Measurements from ENCODE around the gene COP1.
"Not testable (repeated sequence)": the region's sequence is repeated elsewhere in the genome, so short reads cannot be mapped to it uniquely, and the experiment has no call there.

Gene COP1

GRCh38 chr1:176119549-176119948 lies 87.5 kb downstream of the COP1 start:
- DNase-seq, result no peak

DNA sequence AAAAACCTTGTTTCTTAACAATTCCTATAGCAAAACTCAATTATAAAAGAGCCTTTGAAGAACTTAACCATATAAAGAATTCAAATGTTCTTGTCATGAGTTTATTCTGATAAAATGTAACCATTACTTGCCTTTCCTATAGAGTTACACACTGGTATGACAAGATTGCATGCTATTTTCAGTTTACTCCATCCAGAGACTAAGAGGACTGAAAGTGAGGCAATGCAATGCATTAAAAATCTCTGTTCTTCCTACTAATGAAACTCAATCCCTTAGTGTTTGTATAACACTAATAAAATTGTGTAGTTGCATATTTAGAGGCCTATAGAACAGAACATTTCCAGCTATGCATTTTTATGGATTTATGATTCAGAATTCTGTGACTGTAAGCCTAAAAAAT lies 88.1 kb downstream of the COP1 start:
- DNase-seq, result no peak

- DNase-seq, result no peak
Measured at GRCh38 chr1:176111835-176112234, 95.3 kb downstream of the COP1 start.

DNA sequence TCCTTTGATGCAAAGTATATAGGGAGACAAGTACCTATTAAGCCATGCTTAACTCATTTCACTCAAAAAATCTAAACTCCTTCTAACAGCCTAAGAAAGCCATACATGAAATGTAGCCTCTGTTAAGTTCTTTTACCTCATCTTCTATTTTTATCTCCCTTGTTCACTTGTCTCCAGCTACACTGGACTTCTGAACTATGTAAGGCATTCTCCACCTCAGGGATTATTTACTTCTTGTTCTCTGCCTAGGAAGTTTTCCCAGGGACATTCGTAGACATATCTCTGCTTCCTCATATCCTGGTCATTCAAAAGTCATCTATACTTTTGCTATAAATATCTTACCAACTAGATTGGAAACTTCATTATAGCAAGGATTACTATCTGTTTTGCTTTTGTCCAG lies 96.9 kb downstream of the COP1 start:
- DNase-seq, result no peak

GRCh38 chr1:176102768-176103350 lies 104.2 kb downstream of the COP1 start:
- peak; percentile 19 for DNase-seq

DNA sequence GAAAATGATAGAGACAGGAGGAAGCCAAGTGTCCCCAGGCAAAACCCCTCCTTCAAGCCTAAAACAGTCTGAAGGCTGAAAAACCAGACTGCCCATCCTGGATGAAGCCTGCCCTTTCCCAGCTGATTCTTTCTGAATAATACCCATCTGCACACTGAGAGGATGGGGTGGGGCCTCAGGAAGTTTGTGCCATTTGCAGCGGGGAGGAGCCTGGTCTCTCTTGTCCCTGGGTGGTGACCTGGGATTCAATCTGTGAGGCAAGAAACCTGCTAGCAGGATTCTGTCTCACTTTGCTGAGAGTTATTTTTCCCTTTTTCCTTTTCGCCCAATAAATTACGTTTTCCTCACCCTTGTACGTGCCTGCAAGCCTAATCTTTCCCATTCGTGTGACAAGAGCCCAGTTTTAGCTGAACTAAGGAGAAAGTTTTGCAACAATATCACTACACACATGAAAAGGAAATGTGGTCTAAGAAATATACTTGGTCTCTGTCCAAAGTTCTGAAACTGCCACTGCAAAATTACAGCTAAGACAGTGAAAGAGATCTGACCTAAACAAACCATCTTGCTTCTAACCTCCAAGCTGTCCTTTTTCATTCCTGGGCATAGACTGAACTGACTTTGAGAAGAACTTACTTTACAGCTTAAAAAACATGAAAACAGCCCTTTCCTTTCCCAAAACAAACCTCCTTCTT lies 105.0 kb downstream of the COP1 start:
- DNase-seq, result no peak

DNA sequence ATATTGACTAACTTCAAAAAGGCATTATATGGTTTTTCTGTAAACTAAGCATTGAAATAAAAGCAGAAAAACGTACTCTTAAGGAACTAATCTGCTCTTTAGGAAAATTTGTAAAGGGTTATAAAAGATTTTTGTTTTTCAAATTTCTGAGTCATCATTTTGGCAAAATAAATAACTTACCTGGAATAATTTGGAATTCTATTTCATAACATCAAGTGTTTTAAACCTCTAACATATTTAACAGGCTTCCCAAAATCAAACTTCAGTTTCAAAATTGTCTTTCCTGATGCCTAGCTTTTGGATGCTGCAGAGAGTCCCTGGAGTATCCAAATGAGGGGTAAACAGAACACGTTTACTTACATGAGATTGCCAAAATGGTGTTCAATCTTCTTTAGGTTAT lies 108.5 kb downstream of the COP1 start:
- no peak for DNase-seq

DNA sequence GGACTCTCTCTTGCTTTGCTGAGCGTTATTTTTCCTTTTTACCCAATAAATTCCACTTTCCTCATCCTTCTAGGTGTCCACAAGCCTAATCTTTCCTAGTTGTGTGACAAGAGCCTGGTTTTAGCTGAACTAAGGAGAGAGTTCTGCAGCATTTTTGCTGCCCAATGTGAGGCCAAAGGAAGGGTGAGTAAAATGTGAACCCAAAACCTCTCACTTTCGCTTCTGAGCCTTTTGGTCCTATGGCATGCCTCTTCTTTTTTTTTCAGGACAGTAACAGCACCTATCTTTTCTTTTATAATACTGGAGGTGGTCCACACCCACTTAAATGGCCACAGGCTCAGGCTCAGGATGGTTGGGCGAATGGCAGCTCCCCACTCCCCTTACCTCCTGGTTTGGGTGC lies 111.1 kb downstream of the COP1 start:
- no peak for DNase-seq

DNA sequence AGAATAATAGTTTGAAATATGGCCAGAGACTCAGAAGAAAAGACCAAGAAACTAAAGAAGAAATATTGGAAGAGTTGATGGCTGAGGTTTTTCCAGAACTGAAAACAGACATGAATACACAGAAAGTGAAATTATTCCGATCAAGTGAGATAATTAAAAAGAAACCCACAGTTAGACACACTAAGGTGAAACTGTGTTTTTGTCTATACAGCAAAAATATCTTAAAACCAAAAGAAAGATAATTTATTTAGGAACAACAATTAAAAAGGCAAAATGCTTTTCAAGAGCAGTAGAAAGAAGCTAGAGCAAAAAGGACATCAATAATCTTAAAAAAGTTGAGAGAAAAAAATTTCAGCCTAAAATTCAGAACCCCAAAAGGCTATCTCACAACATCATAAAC lies 116.3 kb downstream of the COP1 start:
- no peak for DNase-seq

DNA sequence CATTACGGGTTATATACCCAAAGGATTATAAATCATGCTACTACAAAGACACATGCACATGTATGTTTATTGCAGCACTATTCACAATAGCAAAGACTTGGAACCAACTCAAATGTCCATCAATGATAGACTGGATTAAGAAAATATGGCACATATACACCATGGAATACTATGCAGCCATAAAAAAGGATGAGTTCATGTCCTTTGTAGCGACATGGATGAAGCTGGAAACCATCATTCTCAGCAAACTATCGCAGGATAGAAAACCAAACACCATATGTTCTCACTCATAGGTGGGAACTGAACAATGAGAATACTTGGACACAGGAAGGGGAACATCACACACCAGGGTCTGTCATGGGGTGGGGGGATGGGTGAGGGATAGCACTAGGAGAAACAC lies 119.3 kb downstream of the COP1 start:
- DNase-seq, result not testable (repeated sequence)

DNA sequence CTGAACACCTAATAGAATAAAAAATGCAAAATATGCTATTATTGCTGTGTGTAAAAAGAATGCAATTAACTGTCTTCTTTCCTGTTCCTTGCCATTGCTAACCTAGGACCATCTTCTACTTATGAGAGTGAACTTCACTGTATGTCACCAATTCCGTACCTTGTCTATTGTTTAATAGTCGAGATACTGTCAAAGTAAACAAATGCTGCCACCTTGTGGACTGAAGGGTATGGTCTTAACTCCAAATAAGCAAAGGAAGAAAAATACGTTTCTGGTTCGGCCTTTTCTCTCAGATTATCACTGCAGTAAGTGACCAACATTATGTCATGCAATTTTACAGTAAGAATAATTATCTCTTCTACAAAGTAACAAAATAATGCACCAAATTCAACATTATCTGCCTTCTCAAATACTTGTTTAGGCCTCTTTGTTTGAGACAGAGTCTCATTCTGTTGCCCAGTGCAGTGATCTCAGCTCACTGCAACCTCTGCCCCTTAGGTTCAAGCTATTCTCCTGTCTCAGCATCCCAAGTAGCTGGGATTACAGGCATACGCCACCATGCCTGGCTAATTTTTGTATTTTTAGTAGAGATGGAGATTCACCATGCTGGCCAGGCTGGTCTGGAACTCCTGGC lies 133.4 kb downstream of the COP1 start:
- no peak for DNase-seq

- DNase-seq, result no peak
Measured at GRCh38 chr1:176068901-176069300, 138.2 kb downstream of the COP1 start.

- DNase-seq, result no peak
Measured at GRCh38 chr1:176068256-176068655, 138.8 kb downstream of the COP1 start.

- no peak for DNase-seq
Measured at GRCh38 chr1:176066709-176067108, 140.4 kb downstream of the COP1 start.

DNA sequence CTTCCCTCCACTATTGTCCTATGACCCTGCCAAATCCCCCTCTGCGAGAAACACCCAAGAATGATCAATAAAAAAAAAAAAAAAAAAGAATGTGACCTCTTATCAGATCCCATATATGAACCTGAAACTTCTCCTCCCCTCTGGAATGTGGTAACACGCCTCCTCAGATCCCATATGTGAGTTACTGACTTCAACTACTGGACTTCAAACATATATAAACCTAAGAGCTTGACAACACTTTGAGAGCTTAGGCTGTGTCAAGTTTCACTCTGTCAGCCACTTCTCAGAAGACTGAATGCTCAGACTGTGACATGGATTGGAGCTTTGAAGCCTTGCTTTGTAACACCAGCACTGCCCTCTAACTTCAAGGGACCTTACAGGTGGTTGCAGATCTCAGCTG lies 148.4 kb downstream of the COP1 start:
- no peak for DNase-seq

DNA sequence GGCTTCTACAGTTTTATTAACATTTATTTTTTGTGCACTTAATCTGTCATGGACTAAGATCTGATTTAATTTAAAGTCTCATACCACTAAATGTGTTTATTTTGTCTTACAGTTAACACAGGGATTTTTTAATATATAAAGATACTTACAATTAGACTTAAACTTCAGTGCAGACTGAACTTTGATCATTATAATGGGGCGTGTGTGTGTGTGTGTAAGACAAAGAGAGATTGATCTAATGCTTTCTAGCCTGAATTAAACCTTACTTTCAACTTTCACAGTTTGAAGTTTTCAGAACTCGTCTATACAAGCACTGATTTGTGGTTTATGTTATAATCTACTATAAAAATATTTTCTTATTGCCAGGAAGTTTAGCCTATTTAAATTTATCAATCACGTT lies 150.8 kb downstream of the COP1 start:
- DNase-seq, result no peak

GRCh38 chr1:176055398-176055797 lies 151.7 kb downstream of the COP1 start:
- no peak for DNase-seq

DNA sequence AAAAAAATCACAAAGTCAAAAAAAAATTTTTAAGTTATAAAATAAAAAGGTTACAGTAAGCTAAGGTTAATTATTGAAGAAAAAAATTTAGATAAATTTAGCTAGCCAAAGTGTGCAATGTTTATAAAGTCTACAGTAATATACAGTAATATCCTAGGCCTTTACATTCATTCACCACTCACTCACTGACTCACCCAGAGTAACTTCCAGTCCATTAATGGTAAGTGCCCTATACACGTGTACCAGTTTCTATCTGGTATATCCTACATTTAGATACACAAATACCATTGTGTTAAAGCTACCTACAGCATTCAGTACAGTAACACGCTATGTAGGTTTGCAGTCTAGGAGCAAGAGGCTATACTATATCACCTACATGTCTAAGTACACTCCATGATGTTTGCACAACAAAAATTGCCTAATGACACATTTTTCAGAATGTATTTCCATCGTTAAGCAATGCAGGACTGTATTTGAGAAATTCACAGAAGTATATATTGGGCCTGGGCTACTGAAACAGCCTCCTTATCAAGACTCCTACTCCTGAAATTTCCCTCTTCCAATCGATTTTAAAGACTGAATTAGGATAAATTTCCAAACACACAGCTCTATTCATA lies 155.1 kb downstream of the COP1 start:
- no peak for DNase-seq

DNA sequence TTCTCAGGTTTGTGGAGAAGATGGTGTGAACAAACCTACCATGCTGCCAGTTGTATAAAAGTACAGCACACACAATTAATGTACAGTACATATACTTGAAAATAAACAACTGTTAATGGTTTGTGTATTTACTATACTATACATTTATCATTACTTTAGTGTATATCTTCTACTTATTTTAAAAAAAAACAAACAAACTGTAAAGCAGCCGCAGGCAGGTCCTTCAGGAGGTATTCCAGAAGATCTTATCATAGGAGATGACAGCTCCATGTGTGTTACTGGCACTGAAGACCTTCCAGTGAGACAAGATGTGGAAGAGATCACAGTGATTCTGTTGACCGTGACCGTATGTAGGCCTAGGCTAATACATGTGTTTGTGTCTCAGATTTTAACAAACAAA lies 155.7 kb downstream of the COP1 start:
- no peak for DNase-seq

DNA sequence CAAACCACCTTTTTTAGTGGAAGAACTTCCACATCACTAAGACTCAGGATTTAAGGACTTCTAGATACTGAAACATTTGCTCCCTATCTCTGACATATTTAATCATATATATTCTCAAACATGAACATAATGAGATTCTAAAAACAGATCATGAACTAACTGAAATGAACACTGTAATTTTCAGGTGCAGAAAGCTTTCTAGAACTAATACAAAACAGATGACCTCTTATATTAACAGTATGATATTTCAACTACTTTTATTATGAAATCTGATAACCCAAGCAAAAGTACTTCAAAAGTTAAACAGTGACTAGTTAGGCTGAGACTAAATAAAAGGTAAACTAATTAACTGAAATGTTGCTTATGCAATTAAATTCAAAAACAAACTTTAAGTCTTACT lies 157.5 kb downstream of the COP1 start:
- no peak for DNase-seq

DNA sequence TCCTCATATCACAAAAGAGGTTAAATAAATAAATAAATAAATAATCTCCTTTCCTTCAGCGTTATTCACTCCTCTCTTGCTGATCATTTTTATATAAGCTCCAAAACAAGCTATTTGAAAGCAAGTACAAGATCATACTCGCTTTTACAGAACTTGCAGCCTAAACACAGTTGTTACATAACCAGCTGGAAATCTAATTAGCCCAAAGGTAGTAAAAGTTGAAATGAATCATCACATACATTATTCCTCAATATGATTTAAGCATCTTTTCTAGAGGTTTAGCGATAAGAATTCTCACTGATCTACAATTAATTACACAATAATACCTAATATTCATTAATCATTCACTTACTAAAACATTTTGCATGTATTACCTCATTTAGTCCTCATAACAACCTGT lies 160.2 kb downstream of the COP1 start:
- no peak for DNase-seq

DNA sequence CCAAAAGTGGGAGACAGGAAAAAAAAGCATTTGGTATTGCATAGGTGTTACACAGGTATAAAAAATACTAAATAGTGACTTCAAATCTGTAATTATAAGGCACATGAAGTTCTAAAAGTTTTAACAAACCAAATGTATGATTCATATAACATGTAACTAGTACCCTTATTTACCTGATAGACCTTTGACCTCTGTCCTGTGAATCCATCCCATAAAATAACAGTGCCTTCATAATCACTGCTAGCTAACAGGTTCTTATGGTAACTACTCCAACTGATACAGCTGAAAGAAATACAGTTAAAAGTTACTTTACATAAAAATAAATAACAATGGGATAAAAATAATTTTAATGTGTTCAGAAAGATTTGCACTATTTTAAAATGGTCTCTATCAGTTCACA lies 163.5 kb downstream of the COP1 start:
- no peak for DNase-seq

DNA sequence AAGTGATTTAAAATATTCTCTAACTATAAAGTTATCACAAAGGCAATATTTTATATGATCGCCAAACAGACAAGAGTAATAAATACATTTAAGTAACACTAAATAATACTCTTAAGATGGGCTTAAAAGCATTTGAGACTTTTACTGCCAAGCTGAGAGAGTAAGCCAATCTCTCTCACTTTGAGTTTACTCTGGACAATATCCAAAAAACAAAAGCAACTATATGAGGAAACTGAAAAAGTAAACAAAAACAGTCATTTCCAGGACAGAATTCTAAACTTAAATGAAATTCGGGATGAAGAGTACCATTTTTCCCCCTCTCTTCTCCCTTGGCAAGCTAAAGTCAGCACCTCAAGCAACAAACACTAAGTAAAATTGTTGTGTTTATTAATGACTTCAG lies 173.2 kb downstream of the COP1 start:
- DNase-seq, result no peak

DNA sequence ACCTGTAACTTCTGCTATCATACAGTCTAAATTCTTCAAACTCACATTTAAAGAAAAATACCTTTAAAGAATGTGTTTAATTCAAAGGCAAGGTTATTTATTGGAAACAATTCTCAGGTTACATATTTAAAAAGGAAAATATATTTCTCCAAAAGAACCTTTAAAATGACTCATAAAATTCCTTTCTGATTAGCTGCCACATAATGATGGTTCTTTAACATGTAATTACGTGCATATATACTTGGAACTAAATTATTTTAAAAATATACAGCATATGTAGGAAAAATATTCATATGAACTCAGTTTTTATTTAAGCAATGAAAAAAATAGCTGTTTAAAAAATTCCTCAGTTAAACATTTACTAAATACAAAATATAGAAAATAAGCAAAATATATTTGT lies 173.6 kb downstream of the COP1 start:
- DNase-seq, result no peak

Measured in stimulated activated CD4-positive, alpha-beta T cell treated with anti-CD3 and anti-CD28 coated beads, Interleukin-1b, Interleukin-23, amount 100 ng/mL, for 48 hours (primary cell).